Upper lobe of left lung (tissue), 4 donors: Measurements from ENCODE around the gene CDH22.

Experiments used
- POLR2A ChIP-seq, 4 donors: fragments of 450-650 bp; IDR thresholded peaks; one replicate each; pipeline ENCODE4 v1.5.1; 2016 to 2017; ENCODE audit warnings: antibody characterized with exemption in 4 of 4, mild to moderate bottlenecking in 2 of 4
- TF ChIP-seq, protein P1 (sequence below), 6 experiments: fragments of 450-650 bp in 4 of 6; fragments of 200-600 bp in 2 of 6; sonication (generic) in 2 of 6; IDR thresholded peaks; one replicate each; pipeline ENCODE4 v1.5.1; 2016 to 2019; ENCODE audit warnings: antibody characterized with exemption in 6 of 6

DNA sequence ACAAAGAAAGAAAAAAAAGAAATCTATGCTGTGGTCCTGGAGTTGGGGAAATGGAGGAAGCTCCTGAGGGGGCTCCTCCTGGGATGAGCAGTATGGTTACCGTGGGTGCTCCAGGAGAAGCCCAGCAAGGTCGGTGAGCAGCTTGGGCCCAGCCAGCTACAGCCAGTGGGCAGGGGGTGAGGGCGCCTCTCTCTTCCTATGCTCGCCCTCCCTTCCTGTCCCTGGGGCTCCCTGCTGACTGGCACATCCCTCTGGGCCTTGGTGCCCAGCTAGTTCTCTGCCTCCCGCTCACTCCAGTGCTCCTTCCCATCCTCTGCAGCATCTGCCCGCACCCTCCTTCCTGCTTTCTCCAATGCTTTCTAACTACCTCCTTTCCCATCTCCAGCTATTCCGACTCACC lies 173.6 kb downstream of the CDH22 start:
- TF ChIP-seq, protein P1, sequence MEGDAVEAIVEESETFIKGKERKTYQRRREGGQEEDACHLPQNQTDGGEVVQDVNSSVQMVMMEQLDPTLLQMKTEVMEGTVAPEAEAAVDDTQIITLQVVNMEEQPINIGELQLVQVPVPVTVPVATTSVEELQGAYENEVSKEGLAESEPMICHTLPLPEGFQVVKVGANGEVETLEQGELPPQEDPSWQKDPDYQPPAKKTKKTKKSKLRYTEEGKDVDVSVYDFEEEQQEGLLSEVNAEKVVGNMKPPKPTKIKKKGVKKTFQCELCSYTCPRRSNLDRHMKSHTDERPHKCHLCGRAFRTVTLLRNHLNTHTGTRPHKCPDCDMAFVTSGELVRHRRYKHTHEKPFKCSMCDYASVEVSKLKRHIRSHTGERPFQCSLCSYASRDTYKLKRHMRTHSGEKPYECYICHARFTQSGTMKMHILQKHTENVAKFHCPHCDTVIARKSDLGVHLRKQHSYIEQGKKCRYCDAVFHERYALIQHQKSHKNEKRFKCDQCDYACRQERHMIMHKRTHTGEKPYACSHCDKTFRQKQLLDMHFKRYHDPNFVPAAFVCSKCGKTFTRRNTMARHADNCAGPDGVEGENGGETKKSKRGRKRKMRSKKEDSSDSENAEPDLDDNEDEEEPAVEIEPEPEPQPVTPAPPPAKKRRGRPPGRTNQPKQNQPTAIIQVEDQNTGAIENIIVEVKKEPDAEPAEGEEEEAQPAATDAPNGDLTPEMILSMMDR (IDR thresholded peaks at IDR 0.05) = no peak
- TF ChIP-seq POLR2A (IDR thresholded peaks at IDR 0.05) = no peak
